Thymus (tissue), 11 donors: Measurements from ENCODE around the gene MKX. TPM values are rescaled to one million over a fixed set of nuclear protein-coding genes. Genes with fewer than 3 reads are reported as not detected.

ENCODE experiments used
- DNase-seq, 9 donors: peaks; one replicate each; pipeline ENCODE4 v3.0.0-alpha.2; 2013; ENCODE audit warnings: low spot score in 9 of 9, low read depth in 6 of 9, missing footprints in 1 of 9
- H3K27ac ChIP-seq, 2 donors: one replicate each; pipeline ENCODE4 v1.5.1; 2013; ENCODE audit warnings: control low read depth in 1 of 2, low read depth in 1 of 2, low read length in 1 of 2, mild to moderate bottlenecking in 1 of 2, moderate library complexity in 1 of 2
- H3K27me3 ChIP-seq, 2 donors: one replicate each; pipeline ENCODE4 v1.5.1; 2013; ENCODE audit warnings: low read length in 1 of 2; ENCODE audit not compliant: control insufficient read depth in 2 of 2, insufficient read depth in 1 of 2
- H3K36me3 ChIP-seq, 2 donors: one replicate each; pipeline ENCODE4 v1.5.1; 2013; ENCODE audit warnings: low read length in 1 of 2, mild to moderate bottlenecking in 1 of 2, moderate library complexity in 1 of 2; ENCODE audit not compliant: control insufficient read depth in 2 of 2, insufficient read depth in 2 of 2
- H3K4me1 ChIP-seq, 2 donors: one replicate each; pipeline ENCODE4 v1.5.1; 2013; ENCODE audit warnings: low read length in 2 of 2; ENCODE audit not compliant: control insufficient read depth in 2 of 2, insufficient read depth in 2 of 2
- H3K4me3 ChIP-seq, 2 donors: one replicate each; pipeline ENCODE4 v1.5.1; 2013; ENCODE audit warnings: low read length in 2 of 2, control low read depth in 1 of 2, mild to moderate bottlenecking in 1 of 2
- H3K9me3 ChIP-seq, 2 donors: one replicate each; pipeline ENCODE4 v1.5.1; 2013; ENCODE audit warnings: low read length in 1 of 2, mild to moderate bottlenecking in 1 of 2; ENCODE audit not compliant: control insufficient read depth in 2 of 2, insufficient read depth in 1 of 2
- WGBS: extraction: QIAGEN DNeasy Blood & Tissue Kit; methylation state at CpG from one replicate; pipeline ENCODE4 v1.1.7; 2013; 5-methylcytosine and 5-hydroxymethylcytosine counted together
- polyA plus RNA-seq: library from polyadenylated mRNA; stranded (reverse); fragments of 200-250 nt; gene quantifications from one replicate; pipeline ENCODE4 v1.2.3, GENCODE V29; 2013
- total RNA-seq: library from RNA; stranded (reverse); fragments of 120-200 nt; gene quantifications from one replicate; pipeline ENCODE4 v1.2.4, GENCODE V29; 2013
- donor health status: healthy.

The MKX gene
- total and polyA plus RNA-seq, 2 donors: 0.05 to 0.34 TPM

DNA sequence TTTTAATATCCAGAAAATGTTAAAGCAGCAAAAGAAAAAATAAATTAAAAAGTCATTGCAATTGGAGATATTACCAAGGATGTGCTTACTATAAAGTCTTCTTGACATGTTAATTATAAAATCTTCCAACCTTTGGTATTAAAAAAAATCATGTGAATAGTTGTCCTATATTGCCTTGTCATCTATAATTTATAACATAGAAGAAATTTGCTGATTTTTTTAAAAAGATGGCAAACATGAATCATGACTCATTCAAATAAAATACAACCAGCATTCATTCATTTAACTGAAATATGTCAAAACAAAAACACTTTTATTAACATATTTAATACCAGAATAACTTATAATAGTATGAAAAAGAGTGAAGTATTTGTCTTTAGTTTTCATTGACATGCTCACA is 72.6 kb downstream of the MKX start:
- no peaks in the 10 kb centered on the region for H3K9me3 ChIP-seq
- no peaks in the 10 kb centered on the region for H3K36me3 ChIP-seq
- H3K4me3 ChIP-seq: no peak overlapping the region
- H3K27ac ChIP-seq: no peak overlapping the region
- no peak for DNase-seq
- H3K27me3 ChIP-seq: no peaks in the 10 kb centered on the region
- H3K4me1 ChIP-seq: no peaks in the 10 kb centered on the region

- Histone ChIP-seq H3K36me3 (no peaks in the 10 kb centered on the region), H3K27ac (no peak overlapping the region), H3K27me3 (no peaks in the 10 kb centered on the region), H3K4me1 (no peaks in the 10 kb centered on the region), H3K4me3 (no peak overlapping the region), H3K9me3 (no peaks in the 10 kb centered on the region)
- DNase-seq: no peak
- WGBS: 93% methylated on average over 4 of the region's 4 CpGs
Observed at GRCh38 chr10:27671821-27672220, 73.8 kb downstream of the MKX start.

DNA sequence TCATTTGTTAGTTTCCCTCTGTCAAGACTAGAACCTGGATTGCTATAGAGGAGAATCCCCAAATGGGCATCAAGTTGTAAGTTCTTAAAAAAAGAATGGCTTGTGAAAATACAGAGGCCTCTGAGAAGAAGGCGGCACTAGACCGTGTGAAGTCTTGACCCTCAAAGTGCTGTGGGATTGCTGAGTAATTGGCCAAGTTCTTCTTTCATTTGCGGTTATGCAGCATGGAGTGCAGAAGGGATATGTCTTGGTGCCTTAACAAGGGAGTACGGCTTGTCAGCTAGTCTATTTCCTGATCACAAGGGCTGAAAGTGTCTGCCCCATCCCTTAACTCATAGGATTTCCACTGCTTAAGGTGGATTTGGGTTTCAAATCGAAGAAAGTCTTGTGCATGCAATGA is 81.2 kb downstream of the MKX start:
- Histone ChIP-seq H3K9me3 (no peaks in the 10 kb centered on the region), H3K27ac (no peak overlapping the region), H3K36me3 (no peaks in the 10 kb centered on the region), H3K4me1 (no peaks in the 10 kb centered on the region), H3K4me3 (no peak overlapping the region), H3K27me3 (no peaks in the 10 kb centered on the region)
- 86% methylated on average over 5 of the region's 5 CpGs for WGBS
- no peak for DNase-seq

GRCh38 chr10:27663621-27664020 is 82.0 kb downstream of the MKX start:
- no peak overlapping the region for H3K27ac ChIP-seq
- H3K4me3 ChIP-seq: no peak overlapping the region
- H3K4me1 ChIP-seq: no peaks in the 10 kb centered on the region
- DNase-seq: no peak
- no peaks in the 10 kb centered on the region for H3K9me3 ChIP-seq
- no peaks in the 10 kb centered on the region for H3K36me3 ChIP-seq
- H3K27me3 ChIP-seq: no peaks in the 10 kb centered on the region

DNA sequence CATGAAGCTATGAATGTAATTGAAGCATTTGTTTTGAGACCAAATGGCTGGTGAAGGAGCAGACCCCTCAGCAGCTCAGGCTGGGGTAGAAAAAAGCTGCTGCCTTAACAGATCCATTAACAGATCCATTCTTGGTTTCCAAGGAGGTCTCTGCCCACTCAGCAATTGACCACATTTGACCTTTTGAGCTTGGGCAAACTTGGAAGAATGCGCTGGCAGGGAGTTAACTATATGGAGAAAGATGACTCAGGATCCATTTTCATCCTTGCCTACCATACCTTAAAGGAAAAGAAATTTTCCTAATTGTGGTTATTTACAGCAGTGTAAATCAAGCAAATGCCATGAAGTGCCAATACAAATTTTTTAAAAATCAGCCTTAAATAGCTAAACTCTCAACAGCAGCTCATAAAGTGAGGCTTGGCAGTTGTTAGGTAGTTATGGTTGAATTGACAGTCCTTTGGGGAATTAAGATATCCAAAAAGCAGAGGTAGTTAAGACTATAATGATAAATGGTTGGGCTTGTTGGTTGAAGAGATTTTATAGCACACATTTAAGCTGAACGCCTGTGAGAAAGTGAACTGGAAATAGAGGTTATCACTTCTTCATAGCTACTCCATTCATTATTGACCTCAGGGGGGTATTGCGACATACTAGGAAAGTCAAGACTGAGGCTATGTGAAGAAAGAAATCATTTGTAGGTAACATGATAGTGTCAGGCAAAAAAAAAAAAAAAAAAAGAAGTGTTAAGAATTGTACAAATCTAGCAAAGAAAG is 83.9 kb downstream of the MKX start:
- WGBS: 96% methylated on average over 3 of the region's 3 CpGs
- Histone ChIP-seq H3K9me3 (no peaks in the 10 kb centered on the region), H3K36me3 (no peaks in the 10 kb centered on the region), H3K27ac (no peak overlapping the region), H3K4me3 (no peak overlapping the region), H3K27me3 (no peaks in the 10 kb centered on the region), H3K4me1 (no peaks in the 10 kb centered on the region)
- DNase-seq: no peak

- Histone ChIP-seq H3K27me3 (no peaks in the 10 kb centered on the region), H3K27ac (no peak overlapping the region), H3K4me3 (no peak overlapping the region), H3K4me1 (no peaks in the 10 kb centered on the region), H3K36me3 (no peaks in the 10 kb centered on the region), H3K9me3 (no peaks in the 10 kb centered on the region)
- 41% methylated on average over 4 of the region's 4 CpGs for WGBS
- no peak for DNase-seq
Observed at GRCh38 chr10:27660711-27661110, 84.9 kb downstream of the MKX start.

GRCh38 chr10:27660268-27660667 is 85.4 kb downstream of the MKX start:
- Histone ChIP-seq H3K27ac (no peak overlapping the region), H3K4me1 (no peaks in the 10 kb centered on the region), H3K36me3 (no peaks in the 10 kb centered on the region), H3K27me3 (no peaks in the 10 kb centered on the region), H3K4me3 (no peak overlapping the region), H3K9me3 (no peaks in the 10 kb centered on the region)
- DNase-seq: no peak
- 87% methylated on average over 11 of the region's 11 CpGs for WGBS

- no peaks in the 10 kb centered on the region for H3K4me1 ChIP-seq
- WGBS: 78% methylated on average over 6 of the region's 6 CpGs
- no peaks in the 10 kb centered on the region for H3K9me3 ChIP-seq
- H3K27me3 ChIP-seq: no peaks in the 10 kb centered on the region
- H3K36me3 ChIP-seq: no peaks in the 10 kb centered on the region
- H3K4me3 ChIP-seq: no peak overlapping the region
- H3K27ac ChIP-seq: no peak overlapping the region
- no peak for DNase-seq
Observed at GRCh38 chr10:27659786-27660185, 85.8 kb downstream of the MKX start.

DNA sequence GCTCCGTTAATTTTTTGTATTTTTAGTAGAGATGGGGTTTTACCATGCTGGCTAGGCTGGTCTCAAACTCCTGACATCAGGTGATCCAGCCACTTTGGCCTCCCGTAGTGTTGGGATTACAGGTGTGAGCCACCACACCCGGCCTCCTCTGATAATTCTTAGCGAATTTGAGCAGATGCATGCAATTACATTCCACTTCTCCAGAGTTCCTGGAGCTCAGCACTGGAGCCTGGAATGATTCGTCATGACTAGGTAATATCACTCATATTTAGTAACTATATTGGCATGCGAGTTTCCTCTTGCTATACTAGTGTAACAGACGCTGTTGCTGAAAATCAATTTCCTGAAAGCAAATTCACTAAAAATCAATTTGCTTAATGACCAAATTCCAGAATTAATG is 86.8 kb downstream of the MKX start:
- Histone ChIP-seq H3K36me3 (no peaks in the 10 kb centered on the region), H3K4me1 (no peaks in the 10 kb centered on the region), H3K27me3 (no peaks in the 10 kb centered on the region), H3K9me3 (no peaks in the 10 kb centered on the region), H3K27ac (no peak overlapping the region), H3K4me3 (no peak overlapping the region)
- no peak for DNase-seq
- 95% methylated on average over 7 of the region's 7 CpGs for WGBS
